Vagina (tissue), 2 donors: Measurements from ENCODE around the gene ARHGAP23.

ENCODE experiments used
- CTCF ChIP-seq, 3 experiments: fragments of 450-650 bp in 2 of 3; fragments of 200-600 bp in 1 of 3; sonication (generic) in 1 of 3; IDR thresholded peaks; one replicate each; pipeline ENCODE4 v1.5.1; 2017 to 2019; ENCODE audit warnings: antibody characterized with exemption in 3 of 3, mild to moderate bottlenecking in 2 of 3, moderate library complexity in 2 of 3
- POLR2A ChIP-seq, 2 donors: fragments of 450-650 bp; IDR thresholded peaks; one replicate each; pipeline ENCODE4 v1.6.1; 2017; ENCODE audit warnings: antibody characterized with exemption in 2 of 2, mild to moderate bottlenecking in 2 of 2, moderate library complexity in 2 of 2
- POLR2AphosphoS5 ChIP-seq, 2 donors: sonication (generic); formaldehyde crosslinking; IDR thresholded peaks; one replicate each; pipeline ENCODE4 v1.9.0; 2017; ENCODE audit warnings: antibody characterized with exemption in 2 of 2, mild to moderate bottlenecking in 2 of 2, low read depth in 1 of 2; ENCODE audit not compliant: insufficient read depth in 1 of 2

DNA sequence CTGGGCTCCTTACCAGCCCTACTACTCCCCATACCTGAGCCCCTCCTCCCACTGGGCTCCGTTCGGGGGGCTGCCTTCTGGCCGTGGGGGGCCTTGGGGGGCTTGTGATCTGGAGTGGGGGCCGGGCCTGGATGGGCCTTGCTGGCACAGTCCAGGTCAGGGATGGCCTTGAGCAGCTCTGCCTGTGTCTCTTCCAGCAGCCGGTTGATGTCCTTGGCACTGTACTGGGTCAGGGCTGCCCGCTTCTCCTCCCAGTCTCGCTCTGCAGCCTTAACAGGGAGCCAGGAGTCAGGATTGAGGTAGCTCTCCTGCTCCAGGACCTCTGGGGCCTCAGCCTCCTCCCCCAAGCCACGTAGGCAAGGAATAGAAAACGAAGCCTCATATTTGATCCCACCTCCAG, 122.9 kb downstream of the ARHGAP23 start:
- TF ChIP-seq CTCF (IDR thresholded peaks at IDR 0.05) = no peak
- TF ChIP-seq POLR2AphosphoS5 (IDR thresholded peaks at IDR 0.05; ENCODE audit: insufficient read depth in 1 of 2, low read depth in 1 of 2) = no peak
- no peak for TF ChIP-seq POLR2A (IDR thresholded peaks at IDR 0.05)
